ENCODE measurements around the gene NEK11.

The NEK11 gene

GRCh38 chr3:131390331-131390730, 363.7 kb downstream of the NEK11 start:
- peak overlapping the region; percentile 80 for H4K12ac ChIP-seq (ENCODE audit: low read depth, low read length)
- no peak overlapping the region for H3K4ac ChIP-seq (ENCODE audit: low read depth, low read length)
- H4K91ac ChIP-seq (ENCODE audit: low read depth, low read length) = no peak overlapping the region
- no peak overlapping the region for H3K4me3 ChIP-seq (ENCODE audit: low read depth, low read length)
- H3K79me2 ChIP-seq (ENCODE audit: control insufficient read depth, insufficient read depth, low read length, poor library complexity) = no peaks in the 10 kb centered on the region
- no peak overlapping the region for H3K23ac ChIP-seq (ENCODE audit: low read length)
- no peaks in the 10 kb centered on the region for H3K79me1 ChIP-seq (ENCODE audit: low read length)
- no CpG with 5 or more reads among the region's 2 CpGs for WGBS (ENCODE audit: extremely low coverage, insufficient coverage, insufficient read length)
- no peak overlapping the region for H3K18ac ChIP-seq (ENCODE audit: low read length)
- no peaks in the 10 kb centered on the region for H3K4me1 ChIP-seq (ENCODE audit: control insufficient read depth in 1 of 2, insufficient read depth in 2 of 2, low read length in 2 of 2)
- no peak overlapping the region for H2BK120ac ChIP-seq (ENCODE audit: insufficient read depth, low read length, poor library complexity)
- no peak overlapping the region for H4K8ac ChIP-seq (ENCODE audit: low read depth, low read length)
- no peak overlapping the region for H2AK5ac ChIP-seq (ENCODE audit: low read length)
- DNase-seq = no peak
- H2AFZ ChIP-seq (ENCODE audit: insufficient read depth, low read length, poor library complexity) = no peak overlapping the region
- H3K36me3 ChIP-seq (ENCODE audit: control insufficient read depth in 1 of 2, insufficient read depth in 2 of 2, low read length in 2 of 2) = peaks cover under 1 to 3% of the 10 kb centered on the region in 2 experiments
- H3K27ac ChIP-seq (ENCODE audit: low read depth, low read length) = no peak overlapping the region
- no peak overlapping the region for H3K14ac ChIP-seq (ENCODE audit: low read length)
- H3K9ac ChIP-seq (ENCODE audit: low read length) = no peak overlapping the region
- H3K9me3 ChIP-seq (ENCODE audit: insufficient read depth, low read depth, low read length) = no peaks in the 10 kb centered on the region
- no peak overlapping the region for H3K4me2 ChIP-seq (ENCODE audit: low read length)
- no peak overlapping the region for H2BK12ac ChIP-seq (ENCODE audit: low read length)
- no peaks in the 10 kb centered on the region for H3K27me3 ChIP-seq (ENCODE audit: insufficient read depth, low read length)
- no peak overlapping the region for H2BK5ac ChIP-seq (ENCODE audit: low read depth, low read length, poor library complexity)

GRCh38 chr3:131393051-131393450, 366.4 kb downstream of the NEK11 start:
- H4K8ac ChIP-seq (ENCODE audit: low read depth, low read length) = no peak overlapping the region
- DNase-seq = no peak
- H4K91ac ChIP-seq (ENCODE audit: low read depth, low read length) = no peak overlapping the region
- no peak overlapping the region for H2BK120ac ChIP-seq (ENCODE audit: insufficient read depth, low read length, poor library complexity)
- H4K12ac ChIP-seq (ENCODE audit: low read depth, low read length) = no peak overlapping the region
- H3K79me1 ChIP-seq (ENCODE audit: low read length) = no peaks in the 10 kb centered on the region
- no peak overlapping the region for H3K14ac ChIP-seq (ENCODE audit: low read length)
- H3K4ac ChIP-seq (ENCODE audit: low read depth, low read length) = no peak overlapping the region
- no peak overlapping the region for H3K23ac ChIP-seq (ENCODE audit: low read length)
- WGBS (ENCODE audit: extremely low coverage, insufficient coverage, insufficient read length) = no CpG with 5 or more reads among the region's 6 CpGs
- H2BK5ac ChIP-seq (ENCODE audit: low read depth, low read length, poor library complexity) = no peak overlapping the region
- H3K18ac ChIP-seq (ENCODE audit: low read length) = no peak overlapping the region
- no peaks in the 10 kb centered on the region for H3K9me3 ChIP-seq (ENCODE audit: insufficient read depth, low read depth, low read length)
- no peaks in the 10 kb centered on the region for H3K79me2 ChIP-seq (ENCODE audit: control insufficient read depth, insufficient read depth, low read length, poor library complexity)
- no peak overlapping the region for H3K4me2 ChIP-seq (ENCODE audit: low read length)
- H2BK12ac ChIP-seq (ENCODE audit: low read length) = no peak overlapping the region
- H3K36me3 ChIP-seq (ENCODE audit: control insufficient read depth in 1 of 2, insufficient read depth in 2 of 2, low read length in 2 of 2) = no peaks in the 10 kb centered on the region
- no peak overlapping the region for H2AK5ac ChIP-seq (ENCODE audit: low read length)
- H3K9ac ChIP-seq (ENCODE audit: low read length) = no peak overlapping the region
- H3K27me3 ChIP-seq (ENCODE audit: insufficient read depth, low read length) = no peaks in the 10 kb centered on the region
- no peak overlapping the region for H2AFZ ChIP-seq (ENCODE audit: insufficient read depth, low read length, poor library complexity)
- no peak overlapping the region for H3K4me3 ChIP-seq (ENCODE audit: low read depth, low read length)
- no peak overlapping the region for H3K27ac ChIP-seq (ENCODE audit: low read depth, low read length)
- no peaks in the 10 kb centered on the region for H3K4me1 ChIP-seq (ENCODE audit: control insufficient read depth in 1 of 2, insufficient read depth in 2 of 2, low read length in 2 of 2)

- Histone ChIP-seq H3K4me3 (ENCODE audit: low read depth, low read length) (no peak overlapping the region), H3K9ac (ENCODE audit: low read length) (no peak overlapping the region), H3K27me3 (ENCODE audit: insufficient read depth, low read length) (no peaks in the 10 kb centered on the region), H3K79me1 (ENCODE audit: low read length) (no peaks in the 10 kb centered on the region), H4K8ac (ENCODE audit: low read depth, low read length) (no peak overlapping the region), H3K23ac (ENCODE audit: low read length) (no peak overlapping the region), H3K36me3 (ENCODE audit: control insufficient read depth in 1 of 2, insufficient read depth in 2 of 2, low read length in 2 of 2) (no peaks in the 10 kb centered on the region), H4K12ac (ENCODE audit: low read depth, low read length) (no peak overlapping the region), H2BK5ac (ENCODE audit: low read depth, low read length, poor library complexity) (no peak overlapping the region), H3K4ac (ENCODE audit: low read depth, low read length) (no peak overlapping the region), H3K79me2 (ENCODE audit: control insufficient read depth, insufficient read depth, low read length, poor library complexity) (no peaks in the 10 kb centered on the region), H2AK5ac (ENCODE audit: low read length) (no peak overlapping the region), H2BK12ac (ENCODE audit: low read length) (no peak overlapping the region), H3K4me2 (ENCODE audit: low read length) (no peak overlapping the region), H3K18ac (ENCODE audit: low read length) (no peak overlapping the region), H3K14ac (ENCODE audit: low read length) (no peak overlapping the region), H4K91ac (ENCODE audit: low read depth, low read length) (no peak overlapping the region), H2BK120ac (ENCODE audit: insufficient read depth, low read length, poor library complexity) (no peak overlapping the region), H3K9me3 (ENCODE audit: insufficient read depth, low read depth, low read length) (no peaks in the 10 kb centered on the region), H3K4me1 (ENCODE audit: control insufficient read depth in 1 of 2, insufficient read depth in 2 of 2, low read length in 2 of 2) (no peaks in the 10 kb centered on the region), H3K27ac (ENCODE audit: low read depth, low read length) (no peak overlapping the region), H2AFZ (ENCODE audit: insufficient read depth, low read length, poor library complexity) (no peak overlapping the region)
- DNase-seq = no peak
- WGBS (ENCODE audit: extremely low coverage, insufficient coverage, insufficient read length) = no CpG with 5 or more reads among the region's 4 CpGs
Observed at GRCh38 chr3:131393868-131394267, 367.2 kb downstream of the NEK11 start.

- H3K9ac ChIP-seq (ENCODE audit: low read length) = no peak overlapping the region
- no peak overlapping the region for H2AFZ ChIP-seq (ENCODE audit: insufficient read depth, low read length, poor library complexity)
- H3K9me3 ChIP-seq (ENCODE audit: insufficient read depth, low read depth, low read length) = no peaks in the 10 kb centered on the region
- no peaks in the 10 kb centered on the region for H3K79me1 ChIP-seq (ENCODE audit: low read length)
- H3K4me1 ChIP-seq (ENCODE audit: control insufficient read depth in 1 of 2, insufficient read depth in 2 of 2, low read length in 2 of 2) = no peaks in the 10 kb centered on the region
- H2BK12ac ChIP-seq (ENCODE audit: low read length) = no peak overlapping the region
- H2AK5ac ChIP-seq (ENCODE audit: low read length) = no peak overlapping the region
- no peak overlapping the region for H2BK5ac ChIP-seq (ENCODE audit: low read depth, low read length, poor library complexity)
- H3K4me2 ChIP-seq (ENCODE audit: low read length) = no peak overlapping the region
- no peak overlapping the region for H3K23ac ChIP-seq (ENCODE audit: low read length)
- H3K4me3 ChIP-seq (ENCODE audit: low read depth, low read length) = no peak overlapping the region
- DNase-seq = no peak
- H3K4ac ChIP-seq (ENCODE audit: low read depth, low read length) = no peak overlapping the region
- H3K18ac ChIP-seq (ENCODE audit: low read length) = no peak overlapping the region
- no peak overlapping the region for H3K14ac ChIP-seq (ENCODE audit: low read length)
- H2BK120ac ChIP-seq (ENCODE audit: insufficient read depth, low read length, poor library complexity) = no peak overlapping the region
- no peak overlapping the region for H4K12ac ChIP-seq (ENCODE audit: low read depth, low read length)
- H3K27ac ChIP-seq (ENCODE audit: low read depth, low read length) = no peak overlapping the region
- H4K91ac ChIP-seq (ENCODE audit: low read depth, low read length) = no peak overlapping the region
- H3K36me3 ChIP-seq (ENCODE audit: control insufficient read depth in 1 of 2, insufficient read depth in 2 of 2, low read length in 2 of 2) = no peaks in the 10 kb centered on the region
- no peaks in the 10 kb centered on the region for H3K27me3 ChIP-seq (ENCODE audit: insufficient read depth, low read length)
- no peaks in the 10 kb centered on the region for H3K79me2 ChIP-seq (ENCODE audit: control insufficient read depth, insufficient read depth, low read length, poor library complexity)
- no peak overlapping the region for H4K8ac ChIP-seq (ENCODE audit: low read depth, low read length)
Observed at GRCh38 chr3:131394400-131394799, 367.7 kb downstream of the NEK11 start.

GRCh38 chr3:131396170-131396569, 369.5 kb downstream of the NEK11 start:
- Histone ChIP-seq H3K9ac (ENCODE audit: low read length) (no peak overlapping the region), H2AK5ac (ENCODE audit: low read length) (no peak overlapping the region), H3K4me1 (ENCODE audit: control insufficient read depth in 1 of 2, insufficient read depth in 2 of 2, low read length in 2 of 2) (no peaks in the 10 kb centered on the region), H3K4ac (ENCODE audit: low read depth, low read length) (no peak overlapping the region), H3K4me3 (ENCODE audit: low read depth, low read length) (no peak overlapping the region), H3K23ac (ENCODE audit: low read length) (no peak overlapping the region), H3K9me3 (ENCODE audit: insufficient read depth, low read depth, low read length) (no peaks in the 10 kb centered on the region), H3K4me2 (ENCODE audit: low read length) (no peak overlapping the region), H2AFZ (ENCODE audit: insufficient read depth, low read length, poor library complexity) (no peak overlapping the region), H3K18ac (ENCODE audit: low read length) (no peak overlapping the region), H2BK5ac (ENCODE audit: low read depth, low read length, poor library complexity) (no peak overlapping the region), H4K12ac (ENCODE audit: low read depth, low read length) (no peak overlapping the region), H3K14ac (ENCODE audit: low read length) (no peak overlapping the region), H3K36me3 (ENCODE audit: control insufficient read depth in 1 of 2, insufficient read depth in 2 of 2, low read length in 2 of 2) (no peaks in the 10 kb centered on the region), H2BK12ac (ENCODE audit: low read length) (no peak overlapping the region), H2BK120ac (ENCODE audit: insufficient read depth, low read length, poor library complexity) (no peak overlapping the region), H4K8ac (ENCODE audit: low read depth, low read length) (no peak overlapping the region), H3K27ac (ENCODE audit: low read depth, low read length) (no peak overlapping the region), H3K27me3 (ENCODE audit: insufficient read depth, low read length) (no peaks in the 10 kb centered on the region), H3K79me1 (ENCODE audit: low read length) (no peaks in the 10 kb centered on the region), H4K91ac (ENCODE audit: low read depth, low read length) (no peak overlapping the region), H3K79me2 (ENCODE audit: control insufficient read depth, insufficient read depth, low read length, poor library complexity) (no peaks in the 10 kb centered on the region)
- DNase-seq = no peak
